ENCODE data around the gene COL25A1.
"Not testable (repeated sequence)": the region's sequence is repeated elsewhere in the genome, so short reads cannot be mapped to it uniquely, and the experiment has no call there.

Gene COL25A1

DNA sequence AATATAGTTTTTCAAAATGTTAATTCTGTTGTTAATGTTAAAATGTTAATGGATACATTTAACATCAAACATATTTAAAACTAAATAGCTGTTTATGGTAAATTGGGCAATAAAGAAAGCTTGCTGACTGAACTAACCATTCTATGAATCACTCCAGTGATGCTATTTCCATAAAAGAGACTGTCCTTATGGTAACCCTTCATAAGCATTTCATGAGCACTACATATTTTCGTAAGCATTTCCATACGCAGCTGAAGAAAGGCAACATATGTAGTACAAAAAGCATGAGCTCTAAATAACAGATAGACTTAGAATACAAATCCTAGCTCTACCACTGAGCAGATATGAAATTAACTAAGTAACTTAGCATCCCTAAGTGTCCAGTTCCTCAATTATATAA, 188.9 kb downstream of the COL25A1 start:
- DNase-seq, result no peak

DNA sequence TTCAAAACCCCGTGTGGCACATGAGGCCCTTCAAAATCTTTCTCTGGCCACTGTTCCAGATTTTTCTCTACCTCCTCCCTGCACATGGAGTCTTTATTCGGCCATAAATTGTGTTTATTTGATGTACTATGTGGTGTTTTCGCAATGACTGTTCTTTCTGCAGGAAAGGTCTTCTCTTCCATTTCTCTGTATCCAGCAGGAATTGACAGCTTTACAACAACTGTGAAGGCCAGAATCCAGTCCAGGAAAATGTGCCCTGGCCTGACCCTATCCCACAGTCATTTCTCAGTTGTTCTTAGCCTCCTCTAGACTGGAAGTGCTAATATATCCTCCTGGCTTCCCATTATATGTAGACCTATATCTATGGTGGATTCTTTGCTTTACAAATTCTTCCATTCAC, 191.4 kb downstream of the COL25A1 start:
- no peak for DNase-seq

DNA sequence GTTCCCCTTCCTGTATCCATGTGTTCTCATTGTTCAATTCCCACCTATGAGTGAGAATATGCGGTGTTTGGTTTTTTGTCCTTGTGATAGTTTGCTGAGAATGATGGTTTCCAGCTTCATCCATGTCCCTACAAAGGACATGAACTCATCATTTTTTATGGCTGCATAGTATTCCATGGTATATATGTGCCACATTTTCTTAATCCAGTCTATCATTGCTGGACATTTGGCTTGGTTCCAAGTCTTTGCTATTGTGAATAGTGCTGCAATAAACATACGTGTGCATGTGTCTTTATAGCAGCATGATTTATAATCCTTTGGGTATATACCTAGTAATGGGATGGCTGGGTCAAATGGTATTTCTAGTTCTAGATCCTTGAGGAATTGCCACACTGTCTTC, 194.2 kb downstream of the COL25A1 start:
- not testable (repeated sequence) for DNase-seq

DNA sequence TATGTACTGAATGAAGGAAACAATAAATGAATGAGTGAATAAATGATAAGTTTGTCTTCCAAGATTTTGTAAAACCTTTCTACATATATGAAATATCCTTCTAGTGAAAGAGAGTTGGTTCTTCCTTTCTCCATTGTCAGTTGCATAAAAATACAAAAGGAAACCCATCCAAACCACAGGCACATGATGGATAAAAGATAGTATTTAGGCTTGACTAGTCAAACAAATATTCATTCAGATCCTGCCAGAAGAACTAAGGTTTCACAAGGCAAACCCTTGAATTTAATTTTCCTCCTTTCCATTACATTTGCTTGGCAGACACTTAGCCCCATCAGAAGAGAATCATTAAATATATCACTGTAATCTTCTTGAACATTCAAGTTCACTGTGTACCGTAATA, 208.4 kb downstream of the COL25A1 start:
- DNase-seq, result no peak

DNA sequence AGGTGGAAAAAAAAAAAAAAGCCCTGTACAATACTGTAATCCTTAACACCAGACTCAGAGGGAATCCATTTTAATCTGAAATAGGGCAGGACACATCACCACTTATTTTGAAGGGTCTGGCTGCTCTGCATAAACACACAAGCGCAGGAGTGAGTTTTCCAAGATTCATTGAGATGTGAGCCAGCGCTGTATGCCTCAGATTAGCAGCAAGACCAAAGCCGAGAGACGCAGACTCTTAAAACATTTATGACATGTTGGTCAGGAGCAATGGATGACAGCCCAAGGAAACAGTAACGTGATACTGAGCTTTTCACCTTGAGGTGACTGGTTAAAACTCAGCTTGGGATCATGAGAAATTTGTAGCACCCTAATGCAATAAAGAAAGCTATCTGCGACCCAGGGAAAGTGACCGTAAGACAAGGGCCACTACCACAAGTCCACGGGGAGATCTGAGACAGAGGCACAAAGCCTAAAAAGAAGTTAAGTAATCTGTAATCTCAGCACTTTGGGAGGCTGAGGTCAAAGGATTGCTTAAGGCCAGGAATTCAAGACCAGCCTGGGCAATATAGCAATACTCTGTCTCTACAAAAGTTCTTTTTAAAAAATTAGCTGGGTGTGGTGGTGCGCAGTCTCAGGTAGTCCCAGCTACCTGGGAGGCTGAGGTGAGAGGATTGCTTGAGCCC, 210.6 kb downstream of the COL25A1 start:
- DNase-seq, result no peak

DNA sequence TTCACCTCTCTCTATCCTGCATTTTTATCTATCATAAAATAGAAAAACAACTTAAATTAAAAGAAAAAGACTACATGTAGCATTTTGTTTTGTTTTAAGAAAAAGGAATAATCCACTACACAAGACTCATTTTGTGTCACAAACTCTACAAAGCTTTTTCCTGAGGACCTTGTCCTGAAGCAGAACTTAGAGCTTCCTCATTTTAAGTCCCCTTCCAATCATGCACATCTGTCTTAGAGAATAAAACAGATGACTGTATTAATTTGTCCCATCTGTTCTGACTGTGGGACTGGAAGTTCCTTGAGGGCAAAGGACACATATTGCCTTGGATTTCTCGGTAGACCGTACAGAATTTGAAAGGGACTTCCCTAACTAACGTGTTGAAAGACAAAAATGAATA, 218.5 kb downstream of the COL25A1 start:
- DNase-seq, result no peak

DNA sequence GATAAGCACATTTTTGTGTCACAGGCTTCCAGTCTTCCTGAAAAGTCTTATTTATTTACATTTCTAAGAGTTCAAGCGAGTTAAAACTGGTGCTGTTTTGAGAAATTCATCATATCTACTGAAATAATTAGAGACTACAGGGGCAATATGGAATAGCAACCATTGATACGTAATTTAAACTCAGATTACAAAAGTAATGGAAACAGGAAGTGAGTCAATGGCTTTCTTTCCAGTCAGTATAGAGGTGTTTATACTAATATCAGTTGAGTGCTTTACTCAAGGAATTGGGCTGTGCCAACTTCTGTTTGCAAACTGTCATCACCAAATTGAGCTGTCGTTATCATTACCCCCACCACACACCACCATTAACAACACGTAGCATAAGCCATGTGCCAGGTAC, 222.7 kb downstream of the COL25A1 start:
- DNase-seq, result no peak

DNA sequence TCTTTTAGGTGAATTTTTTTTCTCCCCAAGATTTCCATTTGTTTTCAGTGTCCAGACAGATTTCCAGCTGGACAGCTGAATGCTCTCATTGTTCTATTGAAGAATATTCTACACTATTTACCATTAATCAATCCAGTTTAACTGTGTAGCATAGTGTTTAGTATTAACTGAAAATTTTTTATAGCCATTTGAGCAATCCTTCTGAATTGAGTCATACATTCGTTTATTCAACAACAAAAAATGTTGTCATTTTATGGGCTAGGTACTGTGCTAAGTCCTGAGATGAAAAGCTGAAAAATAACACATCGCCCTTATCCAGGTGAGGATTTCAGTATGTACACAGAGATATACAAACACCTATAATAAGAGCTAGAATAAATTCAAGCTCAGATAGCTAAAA, 223.3 kb downstream of the COL25A1 start:
- DNase-seq, result no peak

DNA sequence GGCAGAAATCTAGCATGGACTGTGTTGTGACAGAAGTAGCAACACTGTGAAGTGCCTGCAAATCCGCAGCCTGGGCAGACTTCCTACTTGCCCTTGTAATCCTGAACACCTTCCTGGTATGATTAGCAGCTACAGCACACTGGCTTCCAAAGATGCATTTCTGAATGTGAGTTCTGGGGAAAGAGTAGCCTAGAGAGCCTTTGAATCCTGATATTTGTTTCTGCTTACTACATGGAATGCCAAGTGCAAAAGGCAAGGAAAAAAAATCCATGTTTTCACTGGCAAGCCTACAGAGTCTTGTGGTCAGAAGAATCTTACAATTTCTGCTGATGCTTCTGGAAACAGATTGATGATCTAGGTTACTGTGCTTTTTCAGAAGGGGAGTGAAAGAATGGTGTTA, 223.7 kb downstream of the COL25A1 start:
- DNase-seq, result no peak

DNA sequence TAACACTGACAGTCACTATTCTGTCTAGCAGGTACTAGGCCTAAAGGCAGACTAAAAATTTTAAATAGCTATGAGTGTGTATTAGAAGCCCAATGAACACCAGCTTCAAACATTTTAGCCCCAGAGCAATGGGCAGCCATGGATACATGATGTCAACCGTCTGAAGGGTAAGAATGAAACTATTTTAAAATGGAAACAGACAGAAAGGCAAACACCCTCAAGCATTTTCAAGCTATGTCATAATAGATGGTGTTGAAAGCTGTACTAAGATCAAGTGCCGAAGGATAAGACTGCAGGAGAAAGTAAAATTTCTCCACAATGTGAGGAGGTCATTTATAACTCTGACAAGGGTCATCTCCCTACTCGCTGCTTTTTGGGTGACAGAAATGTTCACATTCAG, 225.0 kb downstream of the COL25A1 start:
- no peak for DNase-seq

DNA sequence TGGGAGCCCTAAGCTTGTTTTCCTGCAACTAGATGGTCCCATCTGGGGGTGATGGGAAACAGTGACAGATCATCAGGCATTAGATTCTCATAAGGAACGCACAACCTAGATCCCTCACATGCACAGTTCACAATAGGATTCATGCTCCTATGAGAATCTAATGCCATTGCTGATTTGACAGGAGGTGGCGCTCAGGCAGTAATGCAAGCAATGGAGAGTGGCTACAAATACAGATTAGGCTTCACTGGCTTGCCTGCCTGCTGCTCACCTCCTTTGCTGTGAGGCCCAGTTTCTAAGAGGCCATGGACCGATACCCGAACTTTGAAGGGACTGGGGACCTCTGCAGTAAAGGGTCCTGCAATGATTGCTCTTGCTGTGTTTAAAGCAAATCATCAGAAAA, 225.7 kb downstream of the COL25A1 start:
- DNase-seq, result not testable (repeated sequence)

DNA sequence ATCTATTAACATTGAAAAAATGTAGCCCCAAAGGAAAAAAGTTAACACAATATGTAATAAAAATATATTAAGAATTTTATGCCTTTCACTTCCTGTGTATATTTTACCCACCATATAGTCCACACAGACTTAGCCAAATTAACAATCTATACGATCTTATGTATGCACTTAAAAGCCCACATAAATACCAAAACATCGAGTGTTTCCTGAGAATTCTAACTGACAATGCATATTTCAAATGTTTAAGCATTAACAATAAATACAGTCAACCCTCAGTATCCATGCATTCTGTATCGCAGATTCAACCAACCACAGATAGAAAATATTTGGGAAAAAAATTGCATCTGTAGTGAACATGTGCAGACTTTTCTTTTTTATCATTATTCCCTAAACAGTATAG, 226.8 kb downstream of the COL25A1 start:
- no peak for DNase-seq

DNA sequence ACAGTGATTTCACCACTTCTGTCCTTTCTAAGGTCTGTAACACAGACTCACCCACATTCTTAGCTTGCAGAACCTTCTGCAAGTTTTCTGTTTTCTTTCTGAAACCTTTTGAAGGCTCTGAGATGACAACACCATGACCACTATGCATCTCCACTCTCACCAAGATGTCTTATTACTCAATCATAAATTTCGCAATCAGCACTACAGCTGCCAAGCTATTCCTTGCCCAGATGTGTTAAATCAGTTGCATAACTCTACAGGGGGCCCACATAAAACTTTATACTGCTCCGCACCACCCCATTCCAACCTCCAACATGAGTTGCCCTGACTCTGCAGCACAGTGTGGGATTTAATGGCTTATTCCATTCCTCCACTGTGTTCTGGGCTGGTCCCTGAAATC, 229.9 kb downstream of the COL25A1 start:
- DNase-seq, result no peak

DNA sequence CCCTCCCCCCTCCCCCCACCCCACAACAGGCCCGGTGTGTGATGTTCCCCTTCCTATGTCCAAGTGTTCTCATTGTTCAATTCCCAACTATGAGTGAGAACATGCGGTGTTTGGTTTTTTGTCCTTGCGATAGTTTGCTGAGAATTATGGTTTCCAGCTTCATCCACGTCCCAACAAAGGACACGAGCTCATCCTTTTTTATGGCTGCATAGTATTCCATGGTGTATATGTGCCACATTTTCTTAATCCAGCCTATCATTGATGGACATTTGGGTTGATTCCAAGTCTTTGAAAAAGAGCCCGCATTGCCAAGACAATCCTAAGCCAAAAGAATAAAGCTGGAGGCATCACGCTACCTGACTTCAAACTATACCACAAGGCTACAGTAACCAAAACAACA, 231.8 kb downstream of the COL25A1 start:
- not testable (repeated sequence) for DNase-seq

DNA sequence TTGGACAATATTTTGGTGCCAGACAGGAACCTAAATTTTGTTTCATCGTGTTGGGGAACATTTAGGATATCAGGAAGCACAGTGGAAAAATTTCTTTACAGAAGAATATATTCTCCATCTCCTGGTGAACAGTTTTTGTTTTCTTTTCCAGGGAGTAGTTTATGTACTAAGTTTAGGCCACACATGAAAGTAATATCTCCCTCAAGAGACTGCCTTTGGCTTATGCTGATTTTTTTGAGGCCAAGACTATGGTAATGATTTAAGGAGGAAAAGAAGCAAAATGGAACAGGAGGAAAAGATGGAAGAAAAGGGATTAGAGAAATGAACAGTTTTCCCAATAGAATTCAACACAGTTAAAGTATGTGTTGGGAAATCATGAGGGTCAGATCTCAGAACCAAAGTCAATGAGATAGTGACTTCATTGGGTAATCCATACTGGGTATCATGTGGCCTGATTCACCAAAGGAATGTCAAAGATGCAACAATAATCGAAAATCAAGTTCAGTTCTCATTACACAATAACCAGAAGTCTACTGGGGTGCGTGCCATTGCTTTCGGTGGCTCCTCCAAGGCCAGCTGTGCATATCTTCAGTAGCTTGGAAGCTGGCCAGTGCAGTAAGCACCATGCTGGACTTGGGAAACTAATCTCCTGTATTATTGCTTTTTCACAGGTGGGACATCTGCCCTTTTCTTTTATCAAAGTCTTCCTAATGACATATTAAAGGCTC, 234.8 kb downstream of the COL25A1 start:
- no peak for DNase-seq

DNA sequence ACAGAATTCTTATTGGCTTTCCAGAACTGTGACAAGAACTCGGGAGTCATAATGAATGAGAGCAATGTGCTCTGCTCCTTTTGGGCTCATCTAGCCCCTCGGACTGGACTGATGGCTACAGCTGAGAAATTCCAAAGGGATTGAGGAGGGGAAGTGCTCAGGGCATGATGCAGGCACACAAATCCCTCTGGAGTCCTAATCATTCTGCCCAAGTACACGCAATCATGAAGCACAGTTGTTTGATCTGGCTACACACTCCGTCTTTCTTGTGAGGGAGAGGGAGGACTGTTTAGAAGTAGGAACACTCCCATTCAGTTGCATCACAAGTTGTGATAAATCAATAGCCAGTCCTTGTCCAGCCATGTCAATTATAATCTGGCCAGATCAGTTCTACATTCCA, 237.5 kb downstream of the COL25A1 start:
- no peak for DNase-seq

DNA sequence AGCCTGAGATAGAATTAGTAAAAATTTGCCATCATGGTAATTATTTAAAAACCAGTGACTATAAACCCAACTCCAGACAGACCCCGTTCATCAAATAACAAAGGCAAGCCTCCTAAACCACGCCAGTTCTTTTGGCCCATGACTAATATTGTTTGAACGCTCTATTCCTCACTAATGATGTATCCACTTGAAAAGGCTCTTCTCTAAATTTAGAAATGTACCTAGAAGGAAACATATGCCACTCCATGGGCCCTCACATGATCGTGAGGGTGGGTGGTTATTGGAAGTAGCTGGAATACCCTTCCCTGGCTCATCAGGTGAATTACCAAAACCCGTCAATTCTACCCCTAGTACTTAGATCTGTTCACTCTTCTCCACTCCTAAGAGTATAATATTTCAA, 249.2 kb downstream of the COL25A1 start:
- DNase-seq, result no peak

DNA sequence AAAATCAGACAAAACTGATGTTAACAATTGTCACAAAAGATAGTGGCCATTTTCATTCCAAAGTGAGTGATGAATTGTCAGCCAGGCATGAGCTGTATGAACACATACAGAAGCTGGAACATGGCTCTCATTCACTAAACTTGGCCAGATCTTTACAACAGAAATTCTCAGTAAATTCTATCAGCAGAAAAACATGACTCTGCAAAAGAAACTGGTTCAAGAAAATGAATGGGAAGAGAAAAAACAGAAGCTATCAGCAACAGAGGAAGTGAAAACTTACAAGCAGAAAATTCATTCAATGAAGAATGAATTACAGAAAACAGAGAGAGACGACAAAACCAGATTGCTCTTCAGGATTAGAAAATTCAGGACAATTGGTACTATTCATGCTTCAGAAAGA, 249.6 kb downstream of the COL25A1 start:
- DNase-seq, result no peak

DNA sequence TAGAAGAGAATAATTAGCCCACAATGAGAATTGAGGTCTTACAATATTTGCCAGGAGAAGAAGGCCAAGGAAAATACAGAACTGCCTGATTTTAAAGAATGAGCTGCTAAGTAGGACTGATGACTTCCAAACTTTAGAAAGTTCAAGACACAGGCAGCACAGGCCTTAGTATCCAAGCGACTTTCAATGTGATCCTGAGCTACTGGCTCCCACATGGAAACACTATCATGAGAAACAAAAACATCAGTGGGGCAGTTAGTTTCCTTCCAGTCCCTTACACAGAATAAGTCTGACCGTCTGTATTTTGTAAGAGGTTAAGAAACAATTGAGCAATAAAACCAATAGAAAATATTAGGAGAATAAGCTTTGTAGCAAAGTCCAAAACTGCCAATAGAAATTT, 251.4 kb downstream of the COL25A1 start:
- DNase-seq, result no peak

DNA sequence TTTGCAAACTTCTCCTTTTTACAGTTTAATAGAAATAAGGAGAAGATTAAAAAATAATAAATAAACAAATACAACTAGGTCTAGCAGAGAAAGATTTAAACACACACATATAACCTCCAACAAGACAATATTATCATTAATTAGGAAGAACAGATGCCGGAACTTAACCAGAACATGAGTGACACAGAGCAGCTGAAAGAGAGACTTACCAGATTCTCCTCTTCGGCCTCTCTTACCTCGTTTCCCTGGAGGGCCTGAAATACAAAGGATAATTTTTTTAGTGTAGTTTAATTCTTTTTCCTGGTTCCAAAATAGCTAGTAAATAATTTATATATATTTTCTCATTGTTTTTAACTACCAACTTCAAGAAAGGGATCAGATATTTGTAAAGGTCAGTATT, 252.5 kb downstream of the COL25A1 start:
- no peak for DNase-seq

DNA sequence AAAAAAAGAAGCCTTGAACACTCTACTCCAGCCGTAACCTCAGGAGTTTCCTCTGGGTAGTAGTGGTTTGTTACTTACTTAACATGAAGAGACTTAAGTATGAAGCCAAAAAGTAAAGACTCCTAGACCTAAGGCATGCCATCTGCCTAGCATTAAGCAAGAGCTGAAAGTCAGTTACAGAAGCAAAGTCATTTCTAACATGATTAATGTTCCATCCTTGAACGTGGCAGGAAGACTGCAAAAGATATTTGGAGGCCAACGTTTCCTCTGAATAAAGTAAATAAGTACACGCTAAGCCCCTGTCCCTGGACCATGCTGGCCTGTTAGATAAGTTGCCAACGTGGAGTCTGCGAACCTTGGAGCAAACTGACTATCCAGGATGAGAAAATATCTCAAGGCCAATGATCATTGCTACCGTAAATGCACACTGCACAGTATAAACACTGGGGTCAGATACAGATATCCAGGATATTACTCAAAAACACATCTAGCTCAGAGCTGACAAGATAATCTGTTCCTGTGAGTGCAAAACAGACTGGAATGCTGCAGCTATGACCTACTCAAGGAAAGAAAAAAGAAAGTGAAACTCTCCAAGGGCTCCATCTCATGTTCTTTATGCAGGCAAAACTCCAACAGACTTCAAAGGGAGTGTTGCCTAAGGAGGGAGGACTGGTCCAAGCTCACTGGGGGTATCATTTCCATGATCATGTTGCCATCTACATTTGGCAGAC, 255.8 kb downstream of the COL25A1 start:
- no peak for DNase-seq

DNA sequence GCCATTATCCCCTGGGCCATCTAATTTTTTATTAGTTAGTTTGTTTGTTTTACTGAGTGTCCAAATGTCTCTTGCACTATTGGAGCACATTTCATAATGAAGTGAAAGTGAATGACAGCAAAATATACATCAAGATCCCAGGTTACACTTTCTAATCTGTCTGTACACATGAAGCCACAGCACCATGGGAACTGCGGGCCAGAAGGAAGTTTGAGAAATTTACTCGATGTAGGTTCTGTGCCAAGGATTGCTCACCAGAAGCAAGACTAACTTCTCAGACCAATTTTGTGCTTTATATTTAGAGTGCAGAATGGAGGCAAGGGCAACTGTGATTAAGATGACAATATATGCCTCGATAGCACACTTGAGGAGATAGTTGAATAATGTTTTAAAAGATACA, 258.0 kb downstream of the COL25A1 start:
- DNase-seq, result no peak

DNA sequence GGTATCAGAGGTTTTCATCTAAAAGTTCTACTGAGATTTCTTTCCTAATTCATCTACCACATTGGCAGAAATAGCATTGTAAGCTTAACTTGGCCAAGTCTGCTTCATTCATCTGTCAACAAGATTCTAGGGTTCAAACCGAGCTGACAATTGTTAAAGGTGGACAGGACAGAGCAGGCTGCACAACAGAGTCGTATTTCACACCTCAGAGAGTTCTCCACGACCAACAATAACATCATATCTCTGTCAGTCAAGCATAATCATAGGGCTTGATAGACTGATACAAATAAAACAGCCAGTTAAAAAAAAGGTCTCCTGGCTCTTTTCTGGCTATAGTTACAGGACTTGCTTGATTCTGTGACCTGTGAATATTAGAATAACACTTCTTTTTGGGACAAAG, 259.2 kb downstream of the COL25A1 start:
- no peak for DNase-seq
